ENCODE results near the gene CHMP4B. TPM values are rescaled to one million over a fixed set of nuclear protein-coding genes. Genes with fewer than 3 reads are reported as not detected.

Gene CHMP4B
- total and polyA plus RNA-seq, 12 donors = 87.5 to 246 (median 103) TPM

DNA sequence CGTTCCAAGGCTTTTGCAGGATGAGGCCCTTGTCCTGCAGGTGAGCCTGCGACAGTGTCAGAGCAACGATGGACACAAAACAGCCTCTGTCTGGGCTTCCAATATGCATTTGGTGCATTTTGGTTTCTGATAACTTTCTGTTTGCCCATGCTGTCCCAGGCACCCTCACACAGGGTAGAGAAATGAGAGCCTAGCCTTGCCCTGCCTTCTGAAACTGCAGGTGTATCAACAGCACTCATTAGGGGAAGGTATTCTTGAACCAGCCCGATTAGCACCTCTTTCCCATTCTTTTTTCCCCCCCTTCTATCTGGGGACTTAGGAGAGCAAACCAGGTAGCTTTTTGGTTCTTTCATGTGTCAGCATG, 30.3 kb downstream of the CHMP4B start:
- TF ChIP-seq, protein P1, sequence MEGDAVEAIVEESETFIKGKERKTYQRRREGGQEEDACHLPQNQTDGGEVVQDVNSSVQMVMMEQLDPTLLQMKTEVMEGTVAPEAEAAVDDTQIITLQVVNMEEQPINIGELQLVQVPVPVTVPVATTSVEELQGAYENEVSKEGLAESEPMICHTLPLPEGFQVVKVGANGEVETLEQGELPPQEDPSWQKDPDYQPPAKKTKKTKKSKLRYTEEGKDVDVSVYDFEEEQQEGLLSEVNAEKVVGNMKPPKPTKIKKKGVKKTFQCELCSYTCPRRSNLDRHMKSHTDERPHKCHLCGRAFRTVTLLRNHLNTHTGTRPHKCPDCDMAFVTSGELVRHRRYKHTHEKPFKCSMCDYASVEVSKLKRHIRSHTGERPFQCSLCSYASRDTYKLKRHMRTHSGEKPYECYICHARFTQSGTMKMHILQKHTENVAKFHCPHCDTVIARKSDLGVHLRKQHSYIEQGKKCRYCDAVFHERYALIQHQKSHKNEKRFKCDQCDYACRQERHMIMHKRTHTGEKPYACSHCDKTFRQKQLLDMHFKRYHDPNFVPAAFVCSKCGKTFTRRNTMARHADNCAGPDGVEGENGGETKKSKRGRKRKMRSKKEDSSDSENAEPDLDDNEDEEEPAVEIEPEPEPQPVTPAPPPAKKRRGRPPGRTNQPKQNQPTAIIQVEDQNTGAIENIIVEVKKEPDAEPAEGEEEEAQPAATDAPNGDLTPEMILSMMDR (IDR thresholded peaks at IDR 0.05) = no peak
- ATAC-seq (no peak), DNase-seq (no peak)
- 66 to 75% methylated on average over 4 of the region's 4 CpGs for WGBS, 2 donors
- Histone ChIP-seq H3K27ac (peak overlapping the region in 1 of 10 donors; percentile 7), H3K27me3 (no peaks in the 10 kb centered on the region), H3K4me1 (peaks cover 39 to 97% (median 94%) of the 10 kb centered on the region in 9 donors), H3K9me3 (no peaks in the 10 kb centered on the region), H3K36me3 (no peaks in the 10 kb centered on the region), H3K4me3 (no peak overlapping the region)
- intact Hi-C loops (cut with DNase I) = no loop called here

DNA sequence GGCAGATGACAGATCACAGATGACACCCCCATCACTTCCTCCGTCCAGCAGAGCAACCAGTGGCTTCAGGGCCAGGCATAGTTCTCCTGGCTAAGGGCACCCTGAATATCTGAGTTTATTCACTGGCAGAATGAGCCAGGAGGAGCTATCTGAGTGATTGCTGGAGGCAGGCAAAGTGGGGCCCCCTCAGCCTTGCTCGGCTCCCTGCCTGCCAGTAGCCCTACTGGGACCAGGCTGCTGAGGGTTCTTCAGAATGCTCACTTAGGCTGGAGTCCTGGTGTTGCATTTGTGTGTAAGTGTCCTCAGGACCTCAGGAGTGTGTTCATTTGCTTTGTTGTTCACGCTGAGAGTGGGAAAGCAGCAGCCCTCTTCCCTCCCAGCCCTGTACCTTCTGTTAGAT, 31.2 kb downstream of the CHMP4B start:
- TF ChIP-seq, protein P1 (IDR thresholded peaks at IDR 0.05) = no peak
- Histone ChIP-seq H3K4me1 (peaks cover 39 to 98% (median 94%) of the 10 kb centered on the region in 9 donors), H3K4me3 (no peak overlapping the region), H3K36me3 (no peaks in the 10 kb centered on the region), H3K27ac (peak overlapping the region in 2 of 10 donors; percentile 7 to 28), H3K27me3 (no peaks in the 10 kb centered on the region), H3K9me3 (no peaks in the 10 kb centered on the region)
- DNase-seq (no peak), ATAC-seq (peak in 2 of 8 donors; percentile 5)
- intact Hi-C loops (cut with DNase I) = loop anchor here in 1 of 10 donors (1.0 kb wide), 1 partner anchor 31 kb away; the partner anchor contains the start of gene CHMP4B
- whole genome bisulfite sequencing, 2 donors = 66 to 73% methylated on average over 3 of the region's 3 CpGs

DNA sequence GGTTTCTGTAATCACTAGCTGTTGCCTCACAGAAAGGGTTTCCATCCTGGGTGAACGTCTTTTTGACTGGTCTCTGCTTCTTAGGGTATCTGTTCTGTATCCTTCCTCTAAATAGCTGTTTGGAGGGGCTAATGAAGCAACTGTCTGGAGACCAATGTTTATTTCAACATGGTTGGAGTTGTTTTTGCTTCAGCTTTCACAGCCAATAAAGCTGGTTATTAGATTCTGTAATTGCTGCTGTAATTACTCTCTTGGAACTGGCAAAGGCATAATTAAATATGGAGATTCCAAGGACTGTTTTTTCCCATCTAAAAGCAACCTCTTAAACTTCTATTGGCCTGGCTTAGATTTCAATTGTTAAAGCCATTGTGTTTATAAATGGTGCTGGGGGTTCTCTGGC, 31.9 kb downstream of the CHMP4B start:
- Histone ChIP-seq H3K4me1 (peaks cover 36 to 96% (median 90%) of the 10 kb centered on the region in 9 donors), H3K36me3 (no peaks in the 10 kb centered on the region), H3K4me3 (no peak overlapping the region), H3K27me3 (no peaks in the 10 kb centered on the region), H3K27ac (peak overlapping the region in 3 of 10 donors; percentile 8 to 28 (median 9)), H3K9me3 (no peaks in the 10 kb centered on the region)
- TF ChIP-seq, protein P1 (IDR thresholded peaks at IDR 0.05) = no peak
- intact Hi-C loops (cut with DNase I) = no loop called here
- DNase-seq (no peak), ATAC-seq (no peak)
- 43 to 49% methylated on average over 1 of the region's 1 CpG for whole genome bisulfite sequencing, 2 donors

DNA sequence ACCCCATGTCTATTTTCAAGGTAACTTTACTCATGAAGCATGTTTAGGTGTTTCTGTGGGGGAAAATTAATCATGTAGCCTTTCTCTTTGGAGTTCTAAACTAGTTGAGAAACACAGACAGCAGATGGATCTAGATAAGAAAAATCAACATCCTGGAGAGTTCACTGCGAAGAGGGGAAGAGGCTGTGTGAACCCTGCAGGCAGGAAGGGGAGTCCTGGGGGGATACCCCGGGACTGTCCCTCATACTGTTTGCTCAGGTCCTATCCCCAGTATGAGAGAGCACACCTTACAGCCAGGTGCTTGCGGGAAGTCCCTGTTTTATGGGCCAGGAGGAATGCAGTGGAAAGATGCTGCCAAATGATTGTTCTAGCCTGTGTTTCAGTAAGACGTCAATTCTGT, 32.7 kb downstream of the CHMP4B start:
- DNase-seq (no peak), ATAC-seq (no peak)
- H3K4me3 ChIP-seq = no peak overlapping the region
- WGBS, 2 donors = 48 to 53% methylated on average over 4 of the region's 4 CpGs
- intact Hi-C loops (cut with DNase I) = no loop called here
- no peaks in the 10 kb centered on the region for H3K9me3 ChIP-seq
- peak overlapping the region in 2 of 10 donors; percentile 0 to 23 for H3K27ac ChIP-seq
- H3K36me3 ChIP-seq = peaks cover 0 to 7% (median 0%) of the 10 kb centered on the region in 9 donors
- no peaks in the 10 kb centered on the region for H3K27me3 ChIP-seq
- H3K4me1 ChIP-seq = peaks cover 30 to 88% (median 82%) of the 10 kb centered on the region in 9 donors
- TF ChIP-seq, protein P1 (IDR thresholded peaks at IDR 0.05) = no peak

Measured in heart right ventricle (tissue), 16 donors.